ENCODE data around the gene ZNF668.

GRCh38 chr16:31038993-31039392, 35.0 kb downstream of the ZNF668 start:
- no peak for TF ChIP-seq POLR2A (IDR thresholded peaks at IDR 0.05)
- no peak for TF ChIP-seq CTCF (IDR thresholded peaks at IDR 0.05)
- TF ChIP-seq EP300 (IDR thresholded peaks at IDR 0.05), result no peak

Data from ovary (tissue), 3 donors.